Ascending aorta (tissue), 2 donors: ENCODE data around the gene CMIP. TPM values are rescaled to one million over a fixed set of nuclear protein-coding genes. Genes with fewer than 3 reads are reported as not detected.

Source experiments
- DNase-seq, 2 donors: peaks; one replicate each; pipeline ENCODE4 v3.0.0-alpha.2; 2019; ENCODE audit warnings: low spot score in 2 of 2
- H3K27ac ChIP-seq, 2 donors: fragments of 200-600 bp; sonication (generic); one replicate each; pipeline ENCODE4 v1.5.1; 2016 to 2017; ENCODE audit warnings: mild to moderate bottlenecking in 1 of 2
- H3K27me3 ChIP-seq: fragments of 200-600 bp; sonication (generic); one replicate; pipeline ENCODE4 v1.5.1; 2017
- H3K36me3 ChIP-seq, 2 donors: fragments of 200-600 bp; sonication (generic); one replicate each; pipeline ENCODE4 v1.5.1; 2016
- H3K4me1 ChIP-seq, 2 donors: fragments of 200-600 bp; sonication (generic); one replicate each; pipeline ENCODE4 v1.5.1; 2016 to 2017; ENCODE audit warnings: mild to moderate bottlenecking in 1 of 2
- H3K4me3 ChIP-seq, 2 donors: fragments of 200-600 bp; sonication (generic); one replicate each; pipeline ENCODE4 v1.5.1; 2016 to 2017; ENCODE audit warnings: mild to moderate bottlenecking in 1 of 2
- H3K9me3 ChIP-seq, 2 donors: fragments of 200-600 bp; sonication (generic); one replicate each; pipeline ENCODE4 v1.5.1; 2016
- intact Hi-C: fragments of 100-400 bp; cut with DNase I; formaldehyde crosslinking; loops from one replicate; pipeline ENCODE4 v1.15.1; 2023
- total RNA-seq: library from RNA; depleted of rRNA; stranded (reverse); fragments of >200 nt; gene quantifications from one replicate; pipeline ENCODE4 v1.1.0, GENCODE V29; 2016
- TF ChIP-seq, protein P1 (sequence below), 3 experiments: fragments of 200-600 bp in 2 of 3; fragments of 450-650 bp in 1 of 3; sonication (generic) in 2 of 3; IDR thresholded peaks; one replicate each; pipeline ENCODE4 v1.5.1; 2016 to 2019; ENCODE audit warnings: antibody characterized with exemption in 3 of 3, mild to moderate bottlenecking in 1 of 3, moderate library complexity in 1 of 3

Gene CMIP
- total RNA-seq, 1 donor from 2014 or later: 110 TPM

DNA sequence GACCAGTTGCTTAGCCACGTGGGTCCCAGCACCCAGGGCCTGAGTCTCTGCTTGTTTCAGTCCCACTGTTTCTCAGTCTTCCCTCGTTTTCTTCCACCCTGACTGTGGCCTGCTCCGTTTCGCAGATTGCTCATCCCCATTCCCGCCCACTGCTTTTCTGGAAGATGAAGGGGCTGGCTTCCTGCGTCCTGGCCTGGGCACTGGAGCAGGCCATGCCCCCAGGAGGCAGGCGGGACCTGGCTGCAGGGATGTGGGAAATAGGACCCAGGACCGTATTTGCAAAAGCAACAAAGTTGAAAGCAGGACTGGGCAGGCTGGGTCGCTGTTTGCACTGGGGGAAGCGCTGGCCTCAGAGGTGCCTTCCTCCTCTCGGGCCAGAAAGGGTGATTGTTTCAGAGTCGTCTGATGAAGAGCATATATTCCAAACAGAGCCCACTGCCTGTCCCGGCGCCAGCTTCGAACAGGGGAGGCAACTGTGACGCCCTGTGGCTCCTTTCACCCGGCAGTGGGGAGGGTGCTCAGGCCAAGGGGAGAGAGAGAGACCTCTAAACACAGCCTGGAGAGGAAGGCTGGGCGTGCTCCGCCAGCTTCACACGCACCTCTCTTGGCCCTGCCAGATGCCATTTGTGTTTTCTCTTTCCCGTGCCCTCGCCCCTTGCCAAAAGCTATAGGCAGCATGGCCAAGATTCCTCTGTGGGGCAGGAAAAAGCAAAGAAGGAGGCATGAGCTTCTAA lies 108.6 kb downstream of the CMIP start:
- H3K27me3 ChIP-seq: no peaks in the 10 kb centered on the region
- intact Hi-C loops: no loop called here
- H3K36me3 ChIP-seq: no peaks in the 10 kb centered on the region
- TF ChIP-seq, protein P1, sequence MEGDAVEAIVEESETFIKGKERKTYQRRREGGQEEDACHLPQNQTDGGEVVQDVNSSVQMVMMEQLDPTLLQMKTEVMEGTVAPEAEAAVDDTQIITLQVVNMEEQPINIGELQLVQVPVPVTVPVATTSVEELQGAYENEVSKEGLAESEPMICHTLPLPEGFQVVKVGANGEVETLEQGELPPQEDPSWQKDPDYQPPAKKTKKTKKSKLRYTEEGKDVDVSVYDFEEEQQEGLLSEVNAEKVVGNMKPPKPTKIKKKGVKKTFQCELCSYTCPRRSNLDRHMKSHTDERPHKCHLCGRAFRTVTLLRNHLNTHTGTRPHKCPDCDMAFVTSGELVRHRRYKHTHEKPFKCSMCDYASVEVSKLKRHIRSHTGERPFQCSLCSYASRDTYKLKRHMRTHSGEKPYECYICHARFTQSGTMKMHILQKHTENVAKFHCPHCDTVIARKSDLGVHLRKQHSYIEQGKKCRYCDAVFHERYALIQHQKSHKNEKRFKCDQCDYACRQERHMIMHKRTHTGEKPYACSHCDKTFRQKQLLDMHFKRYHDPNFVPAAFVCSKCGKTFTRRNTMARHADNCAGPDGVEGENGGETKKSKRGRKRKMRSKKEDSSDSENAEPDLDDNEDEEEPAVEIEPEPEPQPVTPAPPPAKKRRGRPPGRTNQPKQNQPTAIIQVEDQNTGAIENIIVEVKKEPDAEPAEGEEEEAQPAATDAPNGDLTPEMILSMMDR (IDR thresholded peaks at IDR 0.05): no peak
- peaks cover 8 to 11% of the 10 kb centered on the region in 2 donors for H3K4me1 ChIP-seq
- H3K4me3 ChIP-seq: peak overlapping the region; percentile 9 to 44
- DNase-seq: no peak
- H3K27ac ChIP-seq: peak overlapping the region; percentile 26 to 42
- H3K9me3 ChIP-seq: no peaks in the 10 kb centered on the region

DNA sequence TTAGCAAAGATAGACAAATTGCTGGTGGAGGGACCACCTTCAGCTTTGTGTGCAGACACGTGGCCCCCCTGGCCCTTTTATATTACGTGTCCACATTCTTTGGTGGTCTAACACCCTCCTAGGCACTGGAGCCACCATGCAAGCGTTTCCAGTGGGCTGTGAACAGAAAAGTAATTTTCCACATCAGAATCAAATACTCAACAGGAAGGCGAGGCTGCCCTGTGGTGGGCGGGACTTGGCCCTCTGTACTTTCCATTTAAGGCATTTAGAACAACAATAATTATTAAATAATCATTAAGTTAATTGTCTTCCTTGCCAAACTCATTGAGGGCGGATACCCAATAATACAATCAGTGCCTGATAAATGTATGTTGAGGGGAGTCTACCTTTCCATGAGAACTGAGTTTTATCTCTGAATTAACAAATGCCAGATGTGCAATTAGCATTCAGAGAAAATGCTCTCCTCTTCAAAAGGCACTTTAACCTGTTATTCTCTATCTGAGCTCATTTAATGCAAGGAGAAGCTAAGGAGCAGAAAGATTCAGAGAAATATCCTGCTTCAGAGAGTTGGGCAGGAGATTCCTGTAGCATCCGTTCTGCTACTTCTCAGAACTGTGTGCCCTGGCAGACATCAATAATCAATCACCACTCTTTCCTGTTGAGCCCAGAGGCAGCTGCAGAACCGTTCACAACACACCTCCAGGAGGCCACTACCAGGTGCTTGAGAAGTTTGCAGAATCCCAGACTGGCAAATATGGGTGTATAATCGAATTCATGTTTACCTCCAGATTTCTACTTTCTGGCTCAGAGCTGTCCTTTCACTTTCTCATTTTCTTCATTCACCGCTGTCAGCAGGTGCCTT lies 109.4 kb downstream of the CMIP start:
- H3K27me3 ChIP-seq: no peaks in the 10 kb centered on the region
- peaks cover 8 to 11% of the 10 kb centered on the region in 2 donors for H3K4me1 ChIP-seq
- TF ChIP-seq, protein P1 (IDR thresholded peaks at IDR 0.05): no peak
- no peaks in the 10 kb centered on the region for H3K36me3 ChIP-seq
- DNase-seq: no peak
- H3K27ac ChIP-seq: peak overlapping the region; percentile 26 to 42
- H3K9me3 ChIP-seq: no peaks in the 10 kb centered on the region
- H3K4me3 ChIP-seq: no peak overlapping the region
- intact Hi-C loops: no loop called here

DNA sequence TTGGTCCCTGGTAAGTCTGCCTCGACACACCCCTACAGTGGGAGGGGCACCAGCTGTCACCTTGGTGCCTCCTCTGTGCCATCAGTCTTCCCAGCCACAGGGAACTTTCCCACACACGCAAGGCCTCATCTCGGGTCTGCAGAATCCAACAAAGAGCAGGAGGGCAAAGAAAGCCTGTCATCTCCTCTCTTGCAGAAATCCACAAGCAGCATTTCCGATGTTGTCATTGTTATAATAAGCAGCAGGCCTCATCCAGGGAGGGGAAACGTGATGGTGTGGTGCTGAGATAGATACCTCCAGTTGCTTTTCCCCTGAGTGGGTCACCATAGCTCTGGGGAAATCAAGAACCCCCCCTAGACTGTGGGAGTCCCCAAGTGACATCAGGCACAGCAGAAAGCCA lies 110.4 kb downstream of the CMIP start:
- H3K9me3 ChIP-seq: no peaks in the 10 kb centered on the region
- H3K4me1 ChIP-seq: peaks cover 8 to 11% of the 10 kb centered on the region in 2 donors
- intact Hi-C loops: no loop called here
- no peaks in the 10 kb centered on the region for H3K36me3 ChIP-seq
- H3K27me3 ChIP-seq: no peaks in the 10 kb centered on the region
- no peak overlapping the region for H3K4me3 ChIP-seq
- no peak for DNase-seq
- H3K27ac ChIP-seq: no peak overlapping the region
- TF ChIP-seq, protein P1 (IDR thresholded peaks at IDR 0.05): no peak

DNA sequence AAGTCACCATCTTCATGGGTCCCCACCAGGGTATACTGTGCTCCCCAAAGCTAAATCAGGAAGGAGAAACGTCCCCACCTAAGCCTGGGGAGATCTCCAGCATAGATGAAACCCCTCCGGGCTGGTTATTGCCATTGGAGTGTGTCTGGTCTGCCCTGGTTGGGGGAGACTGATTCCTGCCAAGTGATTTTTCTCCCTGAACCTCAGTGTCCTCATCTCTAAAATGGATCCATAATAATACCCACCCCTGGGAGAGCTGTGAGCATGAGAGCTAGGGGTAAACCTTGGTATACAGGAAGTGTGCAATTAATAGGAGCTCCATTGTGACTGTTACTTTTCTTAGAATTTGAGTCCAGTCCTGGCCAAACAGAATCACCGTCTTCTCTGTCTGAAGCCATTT lies 111.1 kb downstream of the CMIP start:
- TF ChIP-seq, protein P1 (IDR thresholded peaks at IDR 0.05): no peak
- peaks cover 8 to 11% of the 10 kb centered on the region in 2 donors for H3K4me1 ChIP-seq
- H3K4me3 ChIP-seq: no peak overlapping the region
- H3K27me3 ChIP-seq: no peaks in the 10 kb centered on the region
- H3K9me3 ChIP-seq: no peaks in the 10 kb centered on the region
- H3K36me3 ChIP-seq: no peaks in the 10 kb centered on the region
- intact Hi-C loops: no loop called here
- no peak for DNase-seq
- no peak overlapping the region for H3K27ac ChIP-seq

DNA sequence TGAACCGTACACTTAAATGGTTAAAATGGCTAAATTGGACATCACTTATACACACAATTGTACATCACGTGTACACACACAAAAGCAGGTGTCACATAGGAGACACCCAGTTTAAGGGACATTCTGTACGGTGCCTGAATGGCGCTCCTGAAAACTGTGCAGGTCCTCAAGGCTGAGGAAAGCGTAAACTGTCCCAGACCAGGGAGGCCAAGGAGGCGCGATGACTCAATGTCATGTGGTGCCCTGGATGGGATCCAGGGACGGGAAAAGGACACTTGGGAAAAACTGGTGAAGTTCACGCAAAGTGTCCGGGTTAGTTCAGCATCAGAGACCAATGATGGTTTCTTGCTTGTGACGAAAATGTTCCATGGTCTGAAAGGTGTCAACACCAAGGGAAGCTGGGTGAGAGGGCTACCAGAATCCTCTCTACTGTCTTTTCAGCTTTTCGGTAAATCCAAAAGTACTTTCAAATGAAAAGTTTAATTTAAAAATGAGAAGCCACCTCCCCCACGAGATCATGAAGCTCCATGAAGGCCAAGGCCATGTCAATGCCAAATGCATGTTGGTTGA lies 112.2 kb downstream of the CMIP start:
- Histone ChIP-seq H3K27me3 (no peaks in the 10 kb centered on the region), H3K4me3 (no peak overlapping the region), H3K27ac (no peak overlapping the region), H3K36me3 (no peaks in the 10 kb centered on the region), H3K4me1 (peaks cover 5 to 11% of the 10 kb centered on the region in 2 donors), H3K9me3 (no peaks in the 10 kb centered on the region)
- DNase-seq: no peak
- intact Hi-C loops: no loop called here
- TF ChIP-seq, protein P1 (IDR thresholded peaks at IDR 0.05): no peak
